ENCODE data around the gene KIAA1671.

KIAA1671 gene

GRCh38 chr22:24961217-24961844 is 8.8 kb downstream of the KIAA1671 start:
- H2BK5ac ChIP-seq (ENCODE audit: low read depth, low read length, poor library complexity) = no peak overlapping the region
- WGBS (ENCODE audit: extremely low coverage, insufficient coverage, insufficient read length) = no CpG with 5 or more reads among the region's 11 CpGs
- H3K36me3 ChIP-seq (ENCODE audit: control insufficient read depth in 1 of 2, insufficient read depth in 2 of 2, low read length in 2 of 2) = no peaks in the 10 kb centered on the region

GRCh38 chr22:24962094-24962493 is 9.6 kb downstream of the KIAA1671 start:
- no peak overlapping the region for H4K12ac ChIP-seq (ENCODE audit: low read depth, low read length)
- H4K8ac ChIP-seq (ENCODE audit: low read depth, low read length) = no peak overlapping the region
- no peaks in the 10 kb centered on the region for H3K79me2 ChIP-seq (ENCODE audit: control insufficient read depth, insufficient read depth, low read length, poor library complexity)
- no peaks in the 10 kb centered on the region for H3K27me3 ChIP-seq (ENCODE audit: insufficient read depth, low read length)
- DNase-seq = no peak
- no peaks in the 10 kb centered on the region for H3K9me3 ChIP-seq (ENCODE audit: insufficient read depth, low read depth, low read length)
- H3K79me1 ChIP-seq (ENCODE audit: low read length) = no peaks in the 10 kb centered on the region
- no peak overlapping the region for H3K14ac ChIP-seq (ENCODE audit: low read length)
- no peak overlapping the region for H2AFZ ChIP-seq (ENCODE audit: insufficient read depth, low read length, poor library complexity)
- H3K4ac ChIP-seq (ENCODE audit: low read depth, low read length) = peak overlapping the region; percentile 4
- no peak overlapping the region for H3K4me2 ChIP-seq (ENCODE audit: low read length)
- H3K36me3 ChIP-seq (ENCODE audit: control insufficient read depth in 1 of 2, insufficient read depth in 2 of 2, low read length in 2 of 2) = no peaks in the 10 kb centered on the region
- no peak overlapping the region for H4K91ac ChIP-seq (ENCODE audit: low read depth, low read length)
- H2BK12ac ChIP-seq (ENCODE audit: low read length) = no peak overlapping the region
- H2BK120ac ChIP-seq (ENCODE audit: insufficient read depth, low read length, poor library complexity) = no peak overlapping the region
- H3K4me3 ChIP-seq (ENCODE audit: low read depth, low read length) = no peak overlapping the region
- H3K9ac ChIP-seq (ENCODE audit: low read length) = no peak overlapping the region
- WGBS (ENCODE audit: extremely low coverage, insufficient coverage, insufficient read length) = no CpG with 5 or more reads among the region's 8 CpGs
- H2BK5ac ChIP-seq (ENCODE audit: low read depth, low read length, poor library complexity) = no peak overlapping the region
- H3K4me1 ChIP-seq (ENCODE audit: control insufficient read depth in 1 of 2, insufficient read depth in 2 of 2, low read length in 2 of 2) = peaks cover 0 to 3% of the 10 kb centered on the region in 2 experiments
- no peak overlapping the region for H3K27ac ChIP-seq (ENCODE audit: low read depth, low read length)
- no peak overlapping the region for H2AK5ac ChIP-seq (ENCODE audit: low read length)
- H3K18ac ChIP-seq (ENCODE audit: low read length) = peak overlapping the region; percentile 22
- no peak overlapping the region for H3K23ac ChIP-seq (ENCODE audit: low read length)

More at GRCh38 chr22:24961217-24961844, 8.8 kb downstream of the KIAA1671 start:
- Histone ChIP-seq H3K23ac (ENCODE audit: low read length) (no peak overlapping the region), H4K12ac (ENCODE audit: low read depth, low read length) (no peak overlapping the region), H4K91ac (ENCODE audit: low read depth, low read length) (no peak overlapping the region), H3K79me1 (ENCODE audit: low read length) (no peaks in the 10 kb centered on the region), H3K18ac (ENCODE audit: low read length) (no peak overlapping the region), H3K27ac (ENCODE audit: low read depth, low read length) (no peak overlapping the region), H3K9ac (ENCODE audit: low read length) (no peak overlapping the region), H2AK5ac (ENCODE audit: low read length) (no peak overlapping the region), H3K9me3 (ENCODE audit: insufficient read depth, low read depth, low read length) (no peaks in the 10 kb centered on the region), H3K4me1 (ENCODE audit: control insufficient read depth in 1 of 2, insufficient read depth in 2 of 2, low read length in 2 of 2) (peaks cover 0 to 3% of the 10 kb centered on the region in 2 experiments), H3K4me2 (ENCODE audit: low read length) (no peak overlapping the region), H3K4me3 (ENCODE audit: low read depth, low read length) (no peak overlapping the region), H3K4ac (ENCODE audit: low read depth, low read length) (no peak overlapping the region), H2BK120ac (ENCODE audit: insufficient read depth, low read length, poor library complexity) (no peak overlapping the region), H2BK12ac (ENCODE audit: low read length) (no peak overlapping the region), H2AFZ (ENCODE audit: insufficient read depth, low read length, poor library complexity) (no peak overlapping the region), H3K79me2 (ENCODE audit: control insufficient read depth, insufficient read depth, low read length, poor library complexity) (no peaks in the 10 kb centered on the region), H3K14ac (ENCODE audit: low read length) (no peak overlapping the region), H3K27me3 (ENCODE audit: insufficient read depth, low read length) (no peaks in the 10 kb centered on the region), H4K8ac (ENCODE audit: low read depth, low read length) (no peak overlapping the region)
- DNase-seq = no peak

- Histone ChIP-seq H3K79me2 (ENCODE audit: control insufficient read depth, insufficient read depth, low read length, poor library complexity) (no peaks in the 10 kb centered on the region), H4K12ac (ENCODE audit: low read depth, low read length) (no peak overlapping the region), H3K4me1 (ENCODE audit: control insufficient read depth in 1 of 2, insufficient read depth in 2 of 2, low read length in 2 of 2) (peaks cover 3 to 4% of the 10 kb centered on the region in 2 experiments), H3K4me2 (ENCODE audit: low read length) (no peak overlapping the region), H2AK5ac (ENCODE audit: low read length) (no peak overlapping the region), H3K4me3 (ENCODE audit: low read depth, low read length) (no peak overlapping the region), H3K23ac (ENCODE audit: low read length) (no peak overlapping the region), H2AFZ (ENCODE audit: insufficient read depth, low read length, poor library complexity) (no peak overlapping the region), H4K91ac (ENCODE audit: low read depth, low read length) (no peak overlapping the region), H3K27ac (ENCODE audit: low read depth, low read length) (no peak overlapping the region), H2BK12ac (ENCODE audit: low read length) (no peak overlapping the region), H3K9ac (ENCODE audit: low read length) (no peak overlapping the region), H3K36me3 (ENCODE audit: control insufficient read depth in 1 of 2, insufficient read depth in 2 of 2, low read length in 2 of 2) (no peaks in the 10 kb centered on the region), H3K9me3 (ENCODE audit: insufficient read depth, low read depth, low read length) (no peaks in the 10 kb centered on the region), H2BK5ac (ENCODE audit: low read depth, low read length, poor library complexity) (no peak overlapping the region), H3K14ac (ENCODE audit: low read length) (no peak overlapping the region), H2BK120ac (ENCODE audit: insufficient read depth, low read length, poor library complexity) (no peak overlapping the region), H3K4ac (ENCODE audit: low read depth, low read length) (no peak overlapping the region), H4K8ac (ENCODE audit: low read depth, low read length) (no peak overlapping the region), H3K79me1 (ENCODE audit: low read length) (no peaks in the 10 kb centered on the region), H3K18ac (ENCODE audit: low read length) (no peak overlapping the region), H3K27me3 (ENCODE audit: insufficient read depth, low read length) (no peaks in the 10 kb centered on the region)
- DNase-seq = no peak
- no CpG with 5 or more reads among the region's 11 CpGs for WGBS (ENCODE audit: extremely low coverage, insufficient coverage, insufficient read length)
Observed at GRCh38 chr22:24962835-24963234, 10.3 kb downstream of the KIAA1671 start.

- DNase-seq = peak; percentile 73 to 87
- Histone ChIP-seq H3K36me3 (ENCODE audit: control insufficient read depth in 1 of 2, insufficient read depth in 2 of 2, low read length in 2 of 2) (no peaks in the 10 kb centered on the region), H2AK5ac (ENCODE audit: low read length) (no peak overlapping the region), H3K79me2 (ENCODE audit: control insufficient read depth, insufficient read depth, low read length, poor library complexity) (peaks cover 2% of the 10 kb centered on the region), H2BK5ac (ENCODE audit: low read depth, low read length, poor library complexity) (no peak overlapping the region), H3K4me3 (ENCODE audit: low read depth, low read length) (no peak overlapping the region), H3K4me2 (ENCODE audit: low read length) (no peak overlapping the region), H4K8ac (ENCODE audit: low read depth, low read length) (no peak overlapping the region), H3K18ac (ENCODE audit: low read length) (no peak overlapping the region), H3K4me1 (ENCODE audit: control insufficient read depth in 1 of 2, insufficient read depth in 2 of 2, low read length in 2 of 2) (peaks cover 9 to 11% of the 10 kb centered on the region in 2 experiments), H2BK120ac (ENCODE audit: insufficient read depth, low read length, poor library complexity) (no peak overlapping the region), H3K9me3 (ENCODE audit: insufficient read depth, low read depth, low read length) (no peaks in the 10 kb centered on the region), H3K27ac (ENCODE audit: low read depth, low read length) (no peak overlapping the region), H2BK12ac (ENCODE audit: low read length) (no peak overlapping the region), H2AFZ (ENCODE audit: insufficient read depth, low read length, poor library complexity) (no peak overlapping the region), H3K23ac (ENCODE audit: low read length) (no peak overlapping the region), H4K91ac (ENCODE audit: low read depth, low read length) (no peak overlapping the region), H3K4ac (ENCODE audit: low read depth, low read length) (no peak overlapping the region), H3K27me3 (ENCODE audit: insufficient read depth, low read length) (no peaks in the 10 kb centered on the region), H4K12ac (ENCODE audit: low read depth, low read length) (no peak overlapping the region), H3K14ac (ENCODE audit: low read length) (no peak overlapping the region), H3K9ac (ENCODE audit: low read length) (no peak overlapping the region), H3K79me1 (ENCODE audit: low read length) (peaks cover 2% of the 10 kb centered on the region)
- no CpG with 5 or more reads among the region's 3 CpGs for WGBS (ENCODE audit: extremely low coverage, insufficient coverage, insufficient read length)
Observed at GRCh38 chr22:24964441-24964840, 11.9 kb downstream of the KIAA1671 start.
